T-helper 9 cell (primary cell): ENCODE measurements around the gene NEO1.

Experiments used
- DNase-seq: peaks from one replicate; pipeline ENCODE4 v3.0.0-alpha.2; 2020

The NEO1 gene

DNA sequence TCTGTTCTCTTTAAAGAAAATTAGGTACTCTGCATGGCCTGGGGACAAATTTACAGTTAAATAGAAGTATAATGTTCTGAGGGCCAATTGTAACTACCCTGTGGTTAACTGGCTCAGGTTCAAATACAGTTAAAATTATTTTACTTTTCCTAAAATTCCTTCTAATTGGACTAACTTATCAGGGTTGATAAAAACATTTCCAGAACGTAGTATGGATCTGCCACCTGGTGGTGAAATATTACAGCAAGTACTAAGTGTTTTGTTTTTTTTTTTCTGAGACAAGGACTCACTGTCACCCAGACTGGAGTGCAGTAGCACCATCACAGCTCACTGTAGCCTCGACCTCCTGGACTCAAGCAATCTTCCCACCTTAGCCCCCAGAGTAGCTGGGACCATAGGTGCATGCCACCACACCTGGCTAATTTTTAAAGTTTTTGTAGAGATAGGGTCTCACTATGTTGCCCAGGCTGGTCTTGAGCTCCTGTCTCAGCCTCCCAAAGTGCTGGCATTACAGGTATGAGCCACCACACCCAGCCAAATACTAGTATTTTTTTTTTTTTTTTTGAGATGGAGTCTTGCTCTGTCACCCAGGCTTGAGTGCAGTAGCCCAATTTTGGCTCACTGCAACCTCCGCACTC lies 29.2 kb downstream of the NEO1 start:
- no peak for DNase-seq

DNA sequence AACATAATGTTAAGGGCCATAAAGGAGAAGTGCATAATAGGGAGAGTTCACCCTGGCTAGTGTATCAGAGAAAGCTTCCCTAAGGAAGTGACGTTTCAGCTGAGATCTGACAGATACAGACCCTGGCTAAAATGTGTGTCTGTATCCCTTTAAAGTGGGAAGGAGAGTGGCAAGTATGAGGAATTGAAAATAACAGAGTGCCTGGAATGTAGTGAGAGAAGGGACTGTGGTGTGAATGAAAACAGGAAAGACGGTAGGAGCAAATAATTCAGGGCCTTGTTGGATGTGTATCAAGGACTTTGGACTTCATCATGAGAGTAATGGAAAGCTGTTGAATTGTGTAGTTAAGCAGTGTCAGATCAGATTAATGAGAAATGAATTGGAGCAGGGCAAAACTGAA lies 30.5 kb downstream of the NEO1 start:
- no peak for DNase-seq

DNA sequence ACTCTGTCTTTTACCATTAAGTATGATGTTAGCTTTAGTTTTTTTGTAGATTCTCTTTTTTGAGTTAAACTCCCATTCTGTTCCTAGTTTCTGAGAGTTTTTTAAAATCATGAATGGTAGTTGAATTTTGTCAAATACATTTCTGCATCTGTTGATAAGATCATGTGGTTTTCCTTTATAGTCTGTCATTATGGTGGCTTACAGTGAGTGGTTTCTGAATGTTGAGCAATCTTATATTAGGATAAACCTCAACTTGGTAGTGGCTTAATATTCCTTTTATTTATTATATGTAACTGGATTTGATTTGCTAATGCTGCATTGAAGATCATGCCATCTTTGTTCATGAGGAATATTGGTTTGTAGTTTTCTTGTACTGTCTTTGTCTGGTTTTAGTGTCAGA lies 34.8 kb downstream of the NEO1 start:
- no peak for DNase-seq

DNA sequence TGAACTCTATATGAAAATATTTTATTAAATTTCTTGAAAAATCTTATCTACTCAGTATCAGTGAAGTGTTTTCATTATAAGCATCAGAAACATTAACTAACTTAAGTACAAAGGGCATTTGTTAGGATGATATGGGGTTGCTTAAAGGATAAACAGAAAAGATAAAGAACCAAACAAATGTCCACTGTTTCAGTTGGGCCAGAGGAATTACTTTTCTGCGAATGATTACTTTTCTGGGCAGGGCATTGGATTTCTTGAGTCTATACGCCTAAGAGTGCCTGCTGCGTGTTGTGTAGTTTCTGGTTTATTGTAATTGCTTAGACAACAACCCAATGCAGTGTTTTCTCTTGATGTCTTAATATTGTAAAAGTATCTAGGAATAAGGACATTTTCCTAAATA lies 52.8 kb downstream of the NEO1 start:
- no peak for DNase-seq

DNA sequence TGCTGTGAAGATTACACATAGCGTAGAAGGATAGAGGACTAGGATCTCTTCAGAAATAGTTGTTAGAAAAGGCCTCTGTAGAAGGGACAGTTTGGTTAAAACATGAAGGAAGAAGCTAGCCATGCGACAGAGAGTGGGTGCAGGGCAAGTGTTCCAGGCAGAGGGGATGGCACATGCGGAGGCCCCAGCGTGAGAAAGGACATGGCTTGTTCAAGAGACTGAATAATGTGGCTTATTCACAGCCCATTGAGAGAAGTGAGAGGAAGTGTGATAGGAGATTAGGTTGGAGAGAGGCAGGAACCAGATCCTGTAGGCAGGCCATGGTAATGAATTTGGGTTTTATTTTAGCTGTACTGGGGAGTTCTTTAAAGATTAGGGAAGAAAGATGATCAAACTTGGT lies 56.4 kb downstream of the NEO1 start:
- DNase-seq: no peak

DNA sequence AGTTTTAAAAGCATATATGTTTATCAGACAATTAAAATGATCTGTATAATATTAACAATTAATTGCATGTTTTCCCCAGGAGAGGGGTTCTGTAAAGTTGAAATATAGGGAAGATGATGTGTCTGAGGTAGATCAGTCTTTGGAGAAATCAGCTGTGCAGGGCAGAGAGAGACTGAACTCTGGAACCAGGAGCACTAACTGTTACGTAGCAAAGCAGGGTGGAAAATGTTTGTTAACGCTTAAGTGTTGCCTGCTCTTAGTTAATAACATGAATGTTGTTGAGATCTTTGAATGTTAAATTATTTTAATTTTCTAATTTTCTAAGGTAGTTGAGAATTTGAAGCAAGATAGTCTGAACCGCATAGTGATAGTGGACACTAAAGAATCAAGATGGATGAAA lies 57.5 kb downstream of the NEO1 start:
- DNase-seq: no peak

DNA sequence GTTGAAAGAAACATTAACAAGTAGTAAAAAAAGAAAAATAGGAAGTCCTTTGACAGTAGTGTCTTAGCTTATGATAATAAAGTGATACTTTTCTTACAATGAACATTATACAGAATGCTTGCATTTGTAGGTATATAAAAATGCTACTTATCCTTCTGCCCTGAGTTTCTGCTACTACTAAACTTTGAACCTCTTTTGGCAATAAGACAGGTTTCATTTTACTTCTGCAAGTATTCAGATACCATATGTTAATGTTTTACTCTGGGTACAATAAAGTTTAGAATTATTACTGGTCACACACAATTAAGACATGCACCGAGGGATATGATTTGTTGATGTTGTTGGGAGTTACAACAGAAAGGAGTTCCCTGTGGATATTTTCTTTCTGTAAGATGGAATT lies 57.9 kb downstream of the NEO1 start:
- no peak for DNase-seq

DNA sequence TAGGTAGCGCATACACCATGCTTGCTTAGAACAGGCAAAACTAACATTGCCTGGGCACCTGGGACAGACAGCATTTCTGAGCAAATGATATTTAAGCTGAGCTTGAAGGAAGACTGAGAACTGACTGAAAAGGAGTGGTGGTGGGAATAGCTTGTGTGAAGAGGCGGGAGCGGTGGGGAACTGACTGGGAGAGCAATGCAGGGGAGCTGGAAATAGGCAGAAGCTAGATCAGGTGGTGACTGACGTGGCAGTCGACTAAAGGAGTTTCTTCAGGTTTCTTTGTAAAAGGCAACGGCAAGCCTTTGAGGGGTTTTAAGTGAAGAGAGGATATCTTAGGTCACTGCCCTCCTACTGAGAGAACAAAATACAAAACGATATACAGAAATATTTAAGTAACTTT lies 61.8 kb downstream of the NEO1 start:
- no peak for DNase-seq

DNA sequence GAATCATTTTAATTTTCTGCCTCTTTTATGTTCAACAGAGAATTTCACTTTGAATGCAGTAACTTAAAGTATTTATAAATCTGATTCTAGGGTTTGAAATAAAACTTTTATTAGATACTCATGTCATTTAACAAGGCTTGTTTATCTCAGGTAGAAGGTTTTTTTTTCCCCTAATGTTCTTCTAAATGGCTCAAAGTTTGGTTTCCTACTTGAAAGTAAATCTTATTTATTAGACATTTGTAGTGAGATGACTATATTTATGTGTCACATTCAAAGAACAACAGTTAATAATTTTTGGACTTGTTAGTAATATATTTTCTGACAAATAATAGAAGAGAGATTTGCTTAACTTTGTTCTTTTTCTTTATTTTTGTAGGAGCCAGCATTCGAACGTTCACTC lies 63.9 kb downstream of the NEO1 start:
- DNase-seq: no peak

DNA sequence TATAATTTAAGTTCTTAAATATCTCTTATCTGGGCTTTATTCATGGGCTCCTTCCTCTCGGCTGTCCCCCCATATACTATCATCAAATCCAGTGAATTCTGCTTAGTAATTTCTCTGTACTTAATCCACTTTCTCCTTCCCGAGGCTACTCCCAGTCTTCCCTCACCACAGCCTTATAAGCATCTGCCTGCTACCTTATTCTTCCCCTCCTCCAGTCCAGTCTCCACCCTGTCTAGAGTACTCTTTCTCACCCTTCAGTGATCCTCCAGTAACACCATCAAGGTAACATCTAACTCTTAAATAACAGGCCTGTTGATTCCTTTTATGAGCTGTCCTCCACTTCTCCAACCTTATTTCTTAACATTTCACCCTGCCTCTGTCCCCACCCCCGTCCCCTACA lies 65.8 kb downstream of the NEO1 start:
- DNase-seq: no peak

DNA sequence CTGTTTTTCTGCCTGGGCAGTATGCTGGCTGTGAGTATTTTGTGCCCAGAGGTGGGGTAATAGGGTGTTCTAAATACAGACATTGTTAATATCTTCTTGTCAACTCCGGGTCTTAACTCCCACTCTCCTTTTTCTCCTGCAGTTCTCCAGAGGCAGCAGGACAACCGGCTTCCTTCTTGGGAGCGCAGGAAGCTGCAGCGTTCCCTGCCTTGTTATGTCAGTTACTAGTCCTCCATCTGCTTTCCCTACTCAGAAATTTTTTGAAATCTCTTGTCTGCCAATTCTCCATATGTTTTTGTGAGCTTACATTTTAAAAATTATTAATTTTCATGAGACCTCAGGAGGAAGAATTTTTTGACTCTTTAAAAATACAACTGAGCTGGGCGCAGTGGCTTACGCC lies 67.2 kb downstream of the NEO1 start:
- DNase-seq: no peak

DNA sequence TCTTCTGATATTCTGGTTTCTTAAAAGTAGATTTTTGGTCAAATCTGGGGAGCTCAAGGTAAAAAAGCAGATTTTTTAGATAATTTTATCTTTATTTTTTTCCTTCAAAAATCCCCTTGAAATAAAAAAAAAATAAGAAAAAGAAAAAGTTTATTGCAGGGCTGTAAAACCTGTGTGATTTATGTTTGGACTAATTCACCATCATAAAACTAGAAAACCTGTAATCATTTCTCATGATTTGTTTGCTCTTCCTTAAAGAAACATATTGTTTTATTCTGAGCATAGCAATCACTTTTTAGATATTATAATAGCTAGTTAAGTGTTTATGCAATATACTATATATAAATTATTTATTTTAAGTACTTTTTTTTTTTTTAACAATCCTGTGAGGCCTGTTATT lies 68.0 kb downstream of the NEO1 start:
- no peak for DNase-seq

DNA sequence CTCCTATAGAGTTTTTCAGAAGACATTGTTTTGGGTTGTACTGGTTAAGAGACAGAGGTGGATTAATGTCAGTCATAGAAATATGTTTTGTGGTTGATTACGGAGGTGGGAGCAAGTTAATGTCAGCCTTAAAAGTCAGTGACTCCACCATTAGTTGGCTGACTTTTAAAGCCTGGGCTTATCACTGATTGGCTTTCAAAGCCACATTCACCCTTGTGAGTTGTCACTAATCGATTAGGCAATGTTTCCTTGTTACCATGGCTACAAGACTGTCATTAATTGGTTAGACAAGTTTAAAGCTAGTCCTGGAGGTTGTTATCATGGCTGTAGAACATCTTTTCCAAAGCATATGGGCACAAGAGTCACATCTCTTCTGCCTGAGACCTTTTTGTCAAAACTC lies 73.0 kb downstream of the NEO1 start:
- DNase-seq: no peak

DNA sequence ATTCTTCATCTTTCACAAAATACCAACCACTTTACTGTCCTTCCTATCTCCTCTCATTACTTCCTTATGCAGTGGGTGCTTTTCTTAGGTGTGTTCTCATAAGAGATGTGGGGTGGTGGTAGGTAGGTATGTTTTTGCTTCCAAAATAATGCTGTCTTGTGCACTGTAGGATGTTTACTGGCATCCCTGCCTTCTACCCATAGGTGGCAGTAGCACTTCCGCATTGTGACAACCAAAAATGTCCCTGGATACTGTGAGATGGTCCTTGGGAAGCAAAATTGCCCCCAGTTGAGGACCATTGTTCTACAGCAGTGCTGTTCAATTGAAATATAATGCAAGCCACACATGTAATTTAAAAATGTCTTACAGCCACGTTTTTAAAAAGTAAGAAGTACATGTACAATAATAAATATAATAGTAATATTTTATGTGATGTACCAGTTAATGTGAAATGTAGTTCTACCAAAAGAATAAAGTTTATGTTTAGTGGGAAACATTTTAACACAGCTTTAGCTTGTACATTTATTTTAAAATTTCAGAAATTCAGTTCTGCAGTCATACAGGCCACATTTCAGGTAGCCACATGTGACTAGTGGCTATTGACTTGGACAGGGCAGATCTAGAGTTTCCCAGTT lies 75.2 kb downstream of the NEO1 start:
- no peak for DNase-seq

DNA sequence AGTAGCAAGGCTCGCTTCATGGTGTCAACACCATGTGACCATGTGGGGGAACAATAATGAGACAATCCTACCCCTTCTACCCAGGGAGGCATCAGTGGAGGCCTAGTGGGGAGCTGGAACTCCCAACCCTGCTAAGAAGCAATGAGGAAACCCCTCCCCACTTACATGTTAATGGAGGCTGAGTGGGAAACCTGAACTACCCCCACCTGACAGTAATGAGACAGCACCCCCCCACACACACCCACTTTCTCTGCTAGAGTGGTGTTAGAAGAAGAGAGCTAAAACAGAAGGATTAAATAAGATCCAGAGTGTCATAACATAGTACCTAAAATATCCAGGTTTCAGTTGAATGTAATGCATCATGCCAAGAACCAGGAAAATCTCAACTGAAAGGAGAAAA lies 78.6 kb downstream of the NEO1 start:
- DNase-seq: no peak

DNA sequence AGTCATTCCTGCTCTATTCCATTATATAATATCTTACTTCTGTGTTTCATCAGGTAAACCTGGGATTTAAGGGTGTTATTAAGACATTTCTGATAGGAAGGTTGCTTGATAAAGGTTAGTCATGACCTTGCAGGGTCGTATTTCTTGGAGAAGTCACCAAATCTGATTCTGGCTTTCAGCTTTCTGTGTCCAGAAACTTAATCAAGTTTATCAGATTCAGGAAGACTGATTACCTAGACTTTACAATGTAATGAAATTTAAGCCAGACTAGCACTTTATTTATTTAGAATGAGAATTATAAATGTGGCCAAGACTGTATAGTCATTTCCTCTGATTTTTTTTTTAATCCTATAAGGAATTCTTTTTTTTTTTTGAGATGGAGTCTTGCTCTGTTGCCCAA lies 81.9 kb downstream of the NEO1 start:
- DNase-seq: no peak

DNA sequence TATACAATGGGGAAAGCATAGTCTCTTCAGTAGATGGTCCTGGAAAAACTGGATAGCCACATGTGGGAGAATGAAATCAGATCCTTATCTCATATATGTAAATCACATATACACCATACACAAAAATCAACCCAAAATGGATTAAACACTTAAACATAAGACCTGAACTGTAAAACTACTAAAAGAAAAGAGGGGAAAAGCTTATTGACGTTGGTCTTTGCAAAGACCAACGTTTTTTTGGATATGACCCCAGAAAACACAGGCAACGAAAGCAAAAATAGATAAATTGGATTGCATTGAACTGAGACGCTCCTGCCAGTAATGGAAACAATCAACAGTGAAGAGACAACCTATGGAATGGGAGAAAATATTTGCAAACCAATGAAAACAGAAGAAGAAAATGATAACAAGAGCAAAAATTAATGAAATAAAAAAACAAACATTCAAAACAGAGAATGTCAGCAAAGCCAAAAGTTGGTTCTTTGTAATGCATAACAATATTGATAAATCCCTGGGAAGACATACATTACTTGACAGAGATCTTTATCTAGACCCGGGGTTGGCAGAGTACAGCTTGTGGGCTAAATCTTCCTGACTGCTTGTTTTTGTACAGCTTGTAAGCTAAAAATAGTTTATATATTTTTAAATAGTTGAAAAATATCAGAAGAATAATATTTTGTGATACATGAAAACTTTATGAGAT lies 86.9 kb downstream of the NEO1 start:
- no peak for DNase-seq

DNA sequence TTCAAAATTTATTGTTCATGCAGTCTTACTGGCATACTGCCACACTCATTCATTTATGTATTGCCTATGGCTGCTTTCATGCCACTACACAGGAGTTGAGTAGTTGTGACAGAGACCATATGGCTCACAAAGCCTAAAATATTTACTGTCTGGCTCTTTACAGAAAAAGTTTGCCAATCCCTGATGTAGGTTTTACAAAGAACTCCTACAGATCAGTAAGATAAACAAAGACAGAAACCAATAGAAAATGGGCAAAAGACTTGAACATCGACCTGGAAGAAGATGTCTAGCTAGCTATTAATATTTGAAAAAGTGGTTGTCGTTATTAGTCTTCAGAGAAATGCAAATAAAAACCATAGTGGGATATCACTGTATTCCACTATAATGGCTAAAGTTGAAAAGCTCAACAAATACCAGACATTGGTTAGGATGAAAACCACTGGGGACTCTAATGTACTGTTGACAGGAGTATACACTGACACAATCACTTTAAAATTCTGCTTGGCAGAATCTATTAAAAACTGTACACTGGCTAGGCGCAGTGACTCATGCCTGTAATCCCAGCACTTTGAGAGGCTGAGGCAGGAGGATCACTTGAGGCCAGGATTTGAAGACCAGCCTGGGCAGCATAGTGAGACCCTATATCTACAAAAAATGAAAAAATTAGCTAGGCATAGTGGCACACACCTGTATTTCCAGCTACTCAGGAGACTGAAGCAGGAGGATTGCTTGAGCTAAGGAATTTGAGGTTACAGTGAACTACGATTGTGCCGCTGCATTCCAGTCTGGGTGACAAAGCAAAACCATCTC lies 87.7 kb downstream of the NEO1 start:
- DNase-seq: no peak

DNA sequence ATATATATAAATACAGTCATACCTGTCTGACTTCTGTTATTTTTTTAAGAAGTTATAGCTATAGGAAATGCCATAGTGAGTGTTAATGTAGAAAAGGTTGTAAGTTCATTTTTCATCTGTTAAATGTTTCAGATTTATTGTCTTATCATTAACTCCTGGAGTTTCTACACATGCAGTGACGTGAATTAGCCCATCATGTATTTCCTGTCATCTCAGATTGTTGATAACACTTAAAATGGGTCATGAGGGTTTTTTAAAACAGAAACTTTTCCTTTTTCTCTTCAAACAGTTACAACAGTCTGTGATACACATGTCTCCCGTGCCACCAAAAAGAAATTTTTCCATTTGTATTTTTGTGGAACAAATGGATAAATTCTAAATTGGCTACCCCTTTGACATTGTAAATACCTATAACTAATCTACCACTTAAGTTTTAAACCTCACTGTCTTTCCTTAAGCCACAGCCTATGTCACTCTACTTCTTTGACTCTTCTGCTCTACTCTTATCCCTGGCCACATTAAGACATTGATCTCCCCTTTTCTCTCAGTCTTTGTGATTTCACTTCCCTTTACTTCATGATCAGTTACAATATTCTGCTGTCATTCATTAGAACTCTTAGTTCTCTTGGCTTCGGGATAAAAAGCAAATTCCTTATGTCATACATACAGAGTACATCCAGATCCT lies 89.1 kb downstream of the NEO1 start:
- no peak for DNase-seq

DNA sequence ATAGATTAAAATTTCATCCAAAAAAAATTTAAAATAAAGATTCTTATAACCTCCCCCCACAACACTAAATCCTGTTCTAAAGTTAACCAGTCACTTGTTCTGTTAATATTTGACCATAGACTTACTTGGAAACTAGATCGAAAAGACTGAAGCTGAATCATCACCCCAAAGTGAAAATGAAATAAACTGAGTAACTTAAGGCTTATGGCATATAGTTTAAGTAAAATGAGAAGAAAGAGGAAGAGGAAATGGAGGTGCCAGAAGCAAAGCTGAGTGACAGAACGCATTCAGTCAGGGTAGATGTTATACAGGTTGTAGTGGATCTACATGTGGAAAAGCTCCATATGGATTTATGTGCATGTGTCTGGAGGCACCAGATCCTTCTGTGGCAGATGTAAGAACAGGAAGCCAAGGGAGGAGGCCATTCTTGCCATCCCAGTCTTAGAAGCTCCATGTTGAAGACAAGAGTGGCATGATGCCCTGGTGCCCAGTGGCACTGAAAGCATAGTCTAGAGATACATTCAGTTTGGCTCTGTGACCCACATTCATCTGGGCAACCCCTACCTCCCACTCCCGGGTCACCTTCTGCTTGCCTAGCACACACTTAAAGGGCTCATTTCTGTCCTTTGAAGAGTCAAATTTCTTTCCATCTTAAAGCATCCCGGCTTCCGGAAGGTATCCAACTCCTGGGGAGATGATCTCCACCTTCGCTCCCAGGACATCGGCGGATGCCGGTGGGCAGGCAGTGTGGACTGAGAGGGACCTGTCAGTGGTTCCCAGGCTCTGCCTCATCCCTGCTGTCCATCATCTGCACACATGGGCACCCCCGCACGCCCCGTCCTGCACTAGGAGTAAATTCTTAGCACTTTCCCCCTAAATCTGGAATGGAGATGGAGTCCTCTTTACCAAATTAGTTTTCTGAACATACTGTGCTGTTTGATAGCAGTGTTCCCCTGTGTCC lies 90.8 kb downstream of the NEO1 start:
- DNase-seq: no peak

DNA sequence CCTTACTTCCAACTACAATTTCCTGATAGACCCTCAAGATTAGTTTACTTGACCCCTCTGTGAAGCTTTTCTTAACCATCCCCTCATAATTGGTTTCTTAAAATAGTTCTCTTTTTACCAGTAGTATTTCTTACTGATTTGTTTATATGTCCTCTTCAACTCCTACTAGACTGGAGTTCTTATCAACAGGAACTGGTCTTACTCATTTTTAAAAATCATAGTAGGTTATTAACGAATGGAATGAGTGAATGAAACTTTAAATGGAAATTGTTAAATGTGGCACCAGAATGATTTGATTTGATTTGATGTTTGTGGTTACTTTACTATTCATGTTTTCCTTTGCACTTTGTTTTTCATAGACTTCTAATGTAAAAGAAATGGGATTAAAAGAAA lies 91.5 kb downstream of the NEO1 start:
- DNase-seq: no peak

DNA sequence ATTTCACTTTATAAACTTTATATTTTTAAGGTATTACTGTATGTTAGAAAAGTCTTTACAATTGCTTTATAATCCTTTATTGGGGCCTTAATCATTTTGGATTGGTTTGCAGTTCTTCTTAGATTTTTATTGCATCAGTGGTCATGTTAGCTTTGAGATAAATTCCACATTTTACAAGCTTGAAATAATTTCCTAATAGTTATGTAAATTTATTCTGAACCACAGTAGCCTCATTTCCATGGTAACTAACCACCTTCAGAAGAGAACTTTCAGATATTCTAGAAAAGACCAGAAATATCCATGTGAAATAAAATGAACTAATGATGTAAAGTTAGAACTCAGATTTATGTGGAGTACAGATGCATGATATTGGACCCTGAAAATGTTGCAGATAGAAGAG lies 94.2 kb downstream of the NEO1 start:
- DNase-seq: no peak
